Endothelial cell of umbilical vein (primary cell): Measurements from ENCODE around the gene TOM1. TPM values are rescaled to one million over a fixed set of nuclear protein-coding genes. Genes with fewer than 3 reads are reported as not detected.

Experiments used
- BruUV-seq: library from RNA; stranded (reverse); fragments of 400-500 nt; replicated peaks from 2 replicates; lab custom pipeline; 2021; lab: Mats Ljungman, UMichigan
- CTCF ChIA-PET: fragments of 300-600, 350-600 bp; sonication (Branson Sonifier 250); formaldehyde crosslinking; loops from one replicate; lab custom pipeline; 2021; ENCODE audit warnings: antibody characterized with exemption, inconsistent platforms; lab: Charles Lee
- POLR2A ChIA-PET: fragments of 300-600, 350-600 bp; sonication (Branson Sonifier 250); formaldehyde crosslinking; loops from one replicate; lab custom pipeline; 2021; ENCODE audit warnings: antibody characterized with exemption, inconsistent platforms; lab: Charles Lee
- DNase-seq: peaks from one replicate; pipeline ENCODE4 v3.0.0-alpha.2; 2011; ENCODE audit warnings: low read depth, low spot score
- FAIRE-seq: peaks from 2 replicates; lab custom pipeline; 2011; peaks lifted over from hg19 to GRCh38; lab: Jason Lieb, UNC
- H2AFZ ChIP-seq: 2 replicates; pipeline ENCODE4 v1.6.0; 2012; ENCODE audit warnings: low read depth, low read length, control low read depth, inconsistent platforms
- H3K27ac ChIP-seq: 2 replicates; pipeline ENCODE4 v1.5.1; 2011; ENCODE audit warnings: low read depth, mild to moderate bottlenecking, control low read depth, low read length, moderate library complexity; ENCODE audit not compliant: insufficient read depth
- H3K27me3 ChIP-seq, 2 experiments: 2 replicates each; pipeline versions ENCODE4 v1.6.0 to v1.6.1; 2011; ENCODE audit warnings: low read length in 2 of 2, mixed read lengths in 1 of 2; ENCODE audit not compliant: control insufficient read depth in 2 of 2, insufficient read depth in 2 of 2
- H3K36me3 ChIP-seq, 2 experiments: 2 replicates in 1 of 2; 3 replicates in 1 of 2; pipeline ENCODE4 v1.5.1; 2011; ENCODE audit warnings: low read length in 2 of 2, mild to moderate bottlenecking in 1 of 2, moderate library complexity in 1 of 2; ENCODE audit not compliant: control insufficient read depth in 2 of 2, insufficient read depth in 2 of 2; ENCODE audit errors: extremely low read depth in 1 of 2
- H3K4me1 ChIP-seq: 3 replicates; pipeline ENCODE4 v1.5.1; 2011; ENCODE audit warnings: mild to moderate bottlenecking, low read length; ENCODE audit not compliant: control insufficient read depth, insufficient read depth; ENCODE audit errors: extremely low read depth
- H3K4me2 ChIP-seq: 2 replicates; pipeline ENCODE4 v1.6.1; 2011; ENCODE audit warnings: low read length, control low read depth, mixed read lengths; ENCODE audit not compliant: insufficient read depth
- H3K4me3 ChIP-seq, 3 experiments: fragments of 200-600 bp in 1 of 3; sonication (generic), shearing (Covaris generic) in 1 of 3; replicated peaks in 1 of 3; 2 replicates each; pipeline ENCODE4 v1.5.1; 2011 to 2016; ENCODE audit warnings: control low read depth in 3 of 3, low read length in 3 of 3, mild to moderate bottlenecking in 2 of 3, inconsistent platforms in 1 of 3, low read depth in 1 of 3, moderate library complexity in 1 of 3; ENCODE audit not compliant: insufficient read depth in 1 of 3
- H3K79me2 ChIP-seq: 2 replicates; pipeline ENCODE4 v1.6.0; 2012; ENCODE audit warnings: low read length, inconsistent platforms; ENCODE audit not compliant: control insufficient read depth, insufficient read depth
- H3K9ac ChIP-seq: replicated peaks from 2 replicates; pipeline ENCODE3; 2011; ENCODE audit warnings: low read length, control low read depth; ENCODE audit not compliant: insufficient read depth; ENCODE audit errors: extremely low read depth
- H3K9me1 ChIP-seq: replicated peaks from 3 replicates; pipeline ENCODE4 v1.6.0; 2011; ENCODE audit warnings: mild to moderate bottlenecking, low read length; ENCODE audit not compliant: control insufficient read depth, insufficient read depth; ENCODE audit errors: extremely low read depth
- H3K9me3 ChIP-seq: replicated peaks from 2 replicates; pipeline ENCODE4 v1.5.1; 2012; ENCODE audit warnings: low read length, inconsistent platforms; ENCODE audit not compliant: control insufficient read depth, insufficient read depth
- H4K20me1 ChIP-seq: replicated peaks from 2 replicates; pipeline ENCODE3; 2011; ENCODE audit warnings: mild to moderate bottlenecking, low read length; ENCODE audit not compliant: control insufficient read depth, insufficient read depth; ENCODE audit errors: extremely low read depth
- EZH2 ChIP-seq: IDR thresholded peaks from 2 replicates; pipeline ENCODE4 v1.6.1; 2012; ENCODE audit warnings: borderline replicate concordance, low read depth, mild to moderate bottlenecking, moderate library complexity, low read length, inconsistent platforms; ENCODE audit not compliant: severe bottlenecking
- GATA2 ChIP-seq: IDR thresholded peaks from 2 replicates; pipeline ENCODE4 v1.7.0; 2011; ENCODE audit warnings: low read depth, mild to moderate bottlenecking, moderate library complexity, mixed read lengths, low read length; ENCODE audit not compliant: insufficient read length, insufficient read depth
- POLR2A ChIP-seq: IDR thresholded peaks from 2 replicates; pipeline ENCODE4 v1.6.1; 2012; ENCODE audit warnings: low read depth, mild to moderate bottlenecking, control low read depth, low read length
- POLR2AphosphoS5 ChIP-seq: IDR thresholded peaks from 2 replicates; pipeline ENCODE4 v1.6.1; 2012; ENCODE audit warnings: low read depth, mild to moderate bottlenecking, control low read depth, low read length, moderate library complexity; ENCODE audit not compliant: insufficient read depth
- dilution Hi-C: fragments of 300-500 bp; cut with MboI; formaldehyde crosslinking; loops from one replicate; pipeline ENCODE4 v1.15.0; 2019; ENCODE audit warnings: low sequenced_read_pairs; ENCODE audit not compliant: extremely low pct_ligation_motif_present
- intact Hi-C: fragments of 100-400 bp; cut with micrococcal nuclease; formaldehyde crosslinking; loops from one replicate; pipeline ENCODE4 v1.10.0; 2022
- polyA plus RNA-seq, 4 experiments: library from polyadenylated mRNA; depleted of rRNA in 3 of 4; stranded (reverse) in 3 of 4; unstranded in 1 of 4; fragments of >200 nt; gene quantifications; 2 replicates each; pipeline versions ENCODE4 v1.2.1 to v1.2.3, GENCODE V29; 2011 to 2012; ENCODE audit warnings: missing spikeins in 1 of 4
- total RNA-seq: library from RNA; stranded (reverse); gene quantifications from 2 replicates; pipeline ENCODE4 v1.2.3, GENCODE V29; 2021
- TF ChIP-seq, protein P1 (sequence below), 2 donors: IDR thresholded peaks; 1 replicate in 1 of 2; 2 replicates in 1 of 2; pipeline ENCODE4 v1.5.1; 2011; ENCODE audit warnings: low read length in 2 of 2, mild to moderate bottlenecking in 2 of 2, moderate library complexity in 2 of 2, control low read depth in 1 of 2, inconsistent platforms in 1 of 2, low read depth in 1 of 2; ENCODE audit not compliant: insufficient read depth in 1 of 2; ENCODE audit errors: extremely low read depth in 1 of 2

Gene TOM1
- total and polyA plus RNA-seq, 2 donors (not counting 3 experiments of a cell fraction or from before 2014, with no cell fraction given): 36.4 to 74.4 TPM

GRCh38 chr22:35258191-35258988, 41.3 kb upstream of the TOM1 start:
- no peaks in the 10 kb centered on the region for H4K20me1 ChIP-seq
- TF ChIP-seq POLR2AphosphoS5 (no peak), EZH2 (no peak), POLR2A (no peak), GATA2 (no peak)
- TF ChIP-seq, protein P1, sequence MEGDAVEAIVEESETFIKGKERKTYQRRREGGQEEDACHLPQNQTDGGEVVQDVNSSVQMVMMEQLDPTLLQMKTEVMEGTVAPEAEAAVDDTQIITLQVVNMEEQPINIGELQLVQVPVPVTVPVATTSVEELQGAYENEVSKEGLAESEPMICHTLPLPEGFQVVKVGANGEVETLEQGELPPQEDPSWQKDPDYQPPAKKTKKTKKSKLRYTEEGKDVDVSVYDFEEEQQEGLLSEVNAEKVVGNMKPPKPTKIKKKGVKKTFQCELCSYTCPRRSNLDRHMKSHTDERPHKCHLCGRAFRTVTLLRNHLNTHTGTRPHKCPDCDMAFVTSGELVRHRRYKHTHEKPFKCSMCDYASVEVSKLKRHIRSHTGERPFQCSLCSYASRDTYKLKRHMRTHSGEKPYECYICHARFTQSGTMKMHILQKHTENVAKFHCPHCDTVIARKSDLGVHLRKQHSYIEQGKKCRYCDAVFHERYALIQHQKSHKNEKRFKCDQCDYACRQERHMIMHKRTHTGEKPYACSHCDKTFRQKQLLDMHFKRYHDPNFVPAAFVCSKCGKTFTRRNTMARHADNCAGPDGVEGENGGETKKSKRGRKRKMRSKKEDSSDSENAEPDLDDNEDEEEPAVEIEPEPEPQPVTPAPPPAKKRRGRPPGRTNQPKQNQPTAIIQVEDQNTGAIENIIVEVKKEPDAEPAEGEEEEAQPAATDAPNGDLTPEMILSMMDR (IDR thresholded peaks at IDR 0.05; ENCODE audit: extremely low read depth in 1 of 2, insufficient read depth in 1 of 2, low read depth in 1 of 2, low read length in 2 of 2): no peak
- peak overlapping the region; percentile 73 for H2AFZ ChIP-seq
- no peaks in the 10 kb centered on the region for H3K9me3 ChIP-seq
- peaks cover 3% of the 10 kb centered on the region for H3K9me1 ChIP-seq
- peak overlapping the region; percentile 94 for H3K4me2 ChIP-seq
- ChIA-PET POLR2A (interaction anchor here (1.3 kb wide), 1 partner anchor 41 kb away, joined by 4 read pairs; the partner anchor contains the start of gene TOM1), CTCF (interaction anchor here (1.4 kb wide), 2 partner anchors 8 to 27 kb away, joined by 4 to 9 read pairs; no protein-coding TSS in a partner anchor)
- dilution Hi-C loops: no loop called here
- peaks cover 36% of the 10 kb centered on the region for H3K79me2 ChIP-seq
- H3K27ac ChIP-seq: peak overlapping the region; percentile 80
- H3K27me3 ChIP-seq: peaks cover 2 to 3% of the 10 kb centered on the region in 2 experiments
- TSS peak; percentile 36 for BruUV-seq
- peaks cover 12% of the 10 kb centered on the region for H3K4me1 ChIP-seq
- intact Hi-C loops: no loop called here
- H3K9ac ChIP-seq: peak overlapping the region; percentile 96
- H3K36me3 ChIP-seq: peaks cover 0 to 7% of the 10 kb centered on the region in 2 experiments
- peak; percentile 45 for DNase-seq
- peak; percentile 21 for FAIRE-seq
- peak overlapping the region; percentile 77 to 96 (median 92) for H3K4me3 ChIP-seq
